ENCODE measurements around the gene MUC5AC. TPM values are rescaled to one million over a fixed set of nuclear protein-coding genes. Genes with fewer than 3 reads are reported as not detected.

MUC5AC gene
- polyA plus RNA-seq, 1 donor (not counting 4 experiments of a cell fraction or from before 2014, with no cell fraction given), result not detected

GRCh38 chr11:1233351-1234053 lies 75.7 kb downstream of the MUC5AC start:
- DNase-seq (ENCODE audit: low read depth, low spot score) (no peak), FAIRE-seq (no peak)
- H4K20me1 ChIP-seq (ENCODE audit: control insufficient read depth, extremely low read depth, insufficient read depth, low read length), result no peaks in the 10 kb centered on the region
- no peaks in the 10 kb centered on the region for H3K4me1 ChIP-seq (ENCODE audit: control insufficient read depth, extremely low read depth, insufficient read depth, low read length)
- TF ChIP-seq EZH2 (IDR thresholded peaks at IDR 0.05; ENCODE audit: low read length), result no peak
- peak in 2 of 3 experiments; percentile 24 to 25 for TF ChIP-seq CTCF (optimal IDR thresholded peaks at IDR 0.05 in 1 of 3, IDR thresholded peaks at IDR 0.05 in 1 of 3, conservative IDR thresholded peaks at IDR 0.05 in 1 of 3; ENCODE audit: extremely low read depth in 1 of 3, insufficient read depth in 2 of 3, low read length in 3 of 3)
- no peak overlapping the region for H3K9ac ChIP-seq (ENCODE audit: control insufficient read depth, extremely low read depth, insufficient read depth, low read length)
- H3K4me3 ChIP-seq (ENCODE audit: control insufficient read depth in 2 of 3, extremely low read depth in 1 of 3, insufficient read depth in 2 of 3, low read depth in 1 of 3, low read length in 3 of 3), result no peak overlapping the region
- H3K4me2 ChIP-seq (ENCODE audit: control insufficient read depth, extremely low read depth, insufficient read depth, low read depth, low read length), result no peak overlapping the region
- no peak overlapping the region for H2AFZ ChIP-seq (ENCODE audit: control insufficient read depth, low read length)
- no peaks in the 10 kb centered on the region for H3K79me2 ChIP-seq (ENCODE audit: control insufficient read depth, insufficient read depth, low read length)
- dilution Hi-C loops (cut with MboI; ENCODE audit: extremely low pct_ligation_motif_present, low sequenced_read_pairs), result no loop called here
- H3K27me3 ChIP-seq (ENCODE audit: control insufficient read depth, extremely low read depth, insufficient read depth, low read length), result peaks cover 34% of the 10 kb centered on the region
- H3K27ac ChIP-seq (ENCODE audit: control insufficient read depth, insufficient read depth, low read length), result no peak overlapping the region
- no peaks in the 10 kb centered on the region for H3K9me1 ChIP-seq (ENCODE audit: control insufficient read depth, extremely low read depth, insufficient read depth, low read length)
- H3K9me3 ChIP-seq (ENCODE audit: control insufficient read depth, low read depth, low read length), result no peaks in the 10 kb centered on the region
- no peaks in the 10 kb centered on the region for H3K36me3 ChIP-seq (ENCODE audit: control insufficient read depth in 2 of 2, extremely low read depth in 1 of 2, insufficient read depth in 2 of 2, low read length in 2 of 2)

- H3K4me2 ChIP-seq (ENCODE audit: control insufficient read depth, extremely low read depth, insufficient read depth, low read depth, low read length), result no peak overlapping the region
- no peak overlapping the region for H2AFZ ChIP-seq (ENCODE audit: control insufficient read depth, low read length)
- H3K4me3 ChIP-seq (ENCODE audit: control insufficient read depth in 2 of 3, extremely low read depth in 1 of 3, insufficient read depth in 2 of 3, low read depth in 1 of 3, low read length in 3 of 3), result no peak overlapping the region
- H3K79me2 ChIP-seq (ENCODE audit: control insufficient read depth, insufficient read depth, low read length), result no peaks in the 10 kb centered on the region
- H3K4me1 ChIP-seq (ENCODE audit: control insufficient read depth, extremely low read depth, insufficient read depth, low read length), result no peaks in the 10 kb centered on the region
- no peaks in the 10 kb centered on the region for H3K9me1 ChIP-seq (ENCODE audit: control insufficient read depth, extremely low read depth, insufficient read depth, low read length)
- TF ChIP-seq CTCF (optimal IDR thresholded peaks at IDR 0.05 in 1 of 3, IDR thresholded peaks at IDR 0.05 in 1 of 3, conservative IDR thresholded peaks at IDR 0.05 in 1 of 3; ENCODE audit: extremely low read depth in 1 of 3, insufficient read depth in 2 of 3, low read length in 3 of 3), result no peak
- no peak for TF ChIP-seq EZH2 (IDR thresholded peaks at IDR 0.05; ENCODE audit: low read length)
- dilution Hi-C loops (cut with MboI; ENCODE audit: extremely low pct_ligation_motif_present, low sequenced_read_pairs), result no loop called here
- peaks cover 34% of the 10 kb centered on the region for H3K27me3 ChIP-seq (ENCODE audit: control insufficient read depth, extremely low read depth, insufficient read depth, low read length)
- H3K9ac ChIP-seq (ENCODE audit: control insufficient read depth, extremely low read depth, insufficient read depth, low read length), result no peak overlapping the region
- H3K27ac ChIP-seq (ENCODE audit: control insufficient read depth, insufficient read depth, low read length), result no peak overlapping the region
- FAIRE-seq, result no peak
- no peaks in the 10 kb centered on the region for H4K20me1 ChIP-seq (ENCODE audit: control insufficient read depth, extremely low read depth, insufficient read depth, low read length)
- no peaks in the 10 kb centered on the region for H3K9me3 ChIP-seq (ENCODE audit: control insufficient read depth, low read depth, low read length)
- no peaks in the 10 kb centered on the region for H3K36me3 ChIP-seq (ENCODE audit: control insufficient read depth in 2 of 2, extremely low read depth in 1 of 2, insufficient read depth in 2 of 2, low read length in 2 of 2)
- no peak for DNase-seq (ENCODE audit: low read depth, low spot score)
These were observed 76.4 kb downstream of the MUC5AC start for GRCh38 chr11:1234054-1234720.
